HG03280 (cell line): ENCODE data around the gene BCAN.

Experiments used
- ATAC-seq: cut with Tn5 transposase; IDR thresholded peaks from one replicate; pipeline ENCODE4 v1.9.1; 2021; ENCODE audit warnings: mild to moderate bottlenecking, moderate library complexity; ENCODE audit not compliant: unreplicated experiment

Gene BCAN

GRCh38 chr1:156694690-156694962, 52.7 kb downstream of the BCAN start:
- no peak for ATAC-seq

- no peak for ATAC-seq
Measured at GRCh38 chr1:156696755-156697154, 54.8 kb downstream of the BCAN start.

- ATAC-seq, result no peak
Measured at GRCh38 chr1:156697481-156697880, 55.6 kb downstream of the BCAN start.

DNA sequence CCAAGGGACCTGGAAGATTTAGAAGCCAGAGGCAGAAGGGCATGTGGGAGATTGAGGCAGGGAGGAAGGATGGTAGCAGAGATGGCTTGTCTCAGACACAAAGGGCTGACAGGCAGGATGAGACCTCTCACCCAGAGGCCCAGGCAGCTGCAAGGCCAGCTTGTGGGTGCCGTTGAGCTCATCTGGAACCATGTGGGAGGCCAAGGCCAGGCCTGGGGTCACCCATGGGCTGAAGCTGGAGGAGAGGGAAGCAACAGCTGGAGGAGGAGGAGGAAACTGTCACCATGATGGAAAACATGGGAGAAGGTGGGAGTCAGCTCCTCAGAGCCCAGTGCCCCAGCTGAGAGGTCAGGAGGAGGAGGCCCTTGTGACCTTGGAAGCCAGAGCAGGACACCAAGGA, 57.1 kb downstream of the BCAN start:
- no peak for ATAC-seq

DNA sequence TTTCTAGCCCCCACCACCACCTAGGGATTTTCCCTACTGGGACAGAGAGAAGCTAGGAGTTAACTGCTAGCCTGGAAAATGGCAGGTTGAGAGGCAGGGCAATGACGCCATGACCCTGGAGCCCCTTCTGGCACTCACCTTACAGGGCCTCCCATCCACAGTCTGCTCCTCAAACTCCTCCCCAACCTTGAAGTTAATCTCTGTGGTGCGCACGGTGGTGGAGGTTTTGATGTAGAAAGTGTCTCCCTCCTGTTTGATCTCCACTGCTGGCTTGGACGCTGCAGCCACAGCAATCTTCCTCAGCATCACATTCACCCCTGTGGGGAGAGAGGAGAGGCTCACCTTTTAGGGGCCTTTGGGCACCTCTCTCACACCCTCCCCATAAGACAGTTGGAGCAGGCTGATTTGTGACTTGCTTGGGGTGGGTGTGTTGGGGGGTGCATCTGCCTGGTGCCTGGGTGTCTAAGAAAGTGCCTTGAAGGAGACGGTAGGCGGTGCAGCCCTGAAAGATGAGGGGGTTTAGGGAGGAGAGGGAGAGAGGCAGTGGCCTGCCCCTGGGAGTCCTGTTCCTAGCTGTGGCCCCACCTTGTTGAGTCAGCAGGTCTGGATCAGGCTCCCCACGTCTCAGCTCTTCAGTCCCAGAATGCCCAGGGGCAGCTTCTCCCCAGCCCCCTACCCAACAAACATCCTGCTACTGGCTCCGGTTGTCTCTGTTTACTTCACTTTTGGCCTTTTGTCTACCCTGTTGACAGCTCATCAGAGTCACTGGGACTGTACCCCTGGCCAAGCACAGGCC, 59.0 kb downstream of the BCAN start:
- no peak for ATAC-seq

DNA sequence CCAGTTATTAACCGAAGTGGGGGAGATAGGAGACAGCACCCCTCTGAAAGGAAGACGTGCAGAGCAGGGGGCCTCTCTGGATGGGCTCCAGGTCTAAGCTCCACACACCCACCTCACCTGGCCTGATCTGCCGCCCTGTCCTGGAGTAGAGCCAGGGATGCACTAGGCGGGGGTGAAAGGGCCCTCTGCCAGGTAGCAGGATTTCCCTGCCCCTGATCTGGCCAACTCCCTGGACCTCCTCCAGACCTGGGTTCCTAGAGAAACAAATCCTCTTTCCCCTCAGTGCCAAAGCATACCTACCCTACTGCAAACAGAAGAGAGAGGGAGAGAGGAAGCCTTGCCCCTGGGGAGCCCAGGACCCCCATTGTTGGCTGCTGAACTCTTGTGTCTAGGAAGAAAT, 61.4 kb downstream of the BCAN start:
- ATAC-seq, result no peak

GRCh38 chr1:156703741-156704140, 61.8 kb downstream of the BCAN start:
- ATAC-seq, result no peak

- ATAC-seq, result no peak
Measured at GRCh38 chr1:156704166-156704711, 62.3 kb downstream of the BCAN start.

GRCh38 chr1:156704930-156705320, 63.0 kb downstream of the BCAN start:
- ATAC-seq, result no peak

- no peak for ATAC-seq
Measured at GRCh38 chr1:156705321-156705917, 63.5 kb downstream of the BCAN start, which contains the start of gene CRABP2. TSS of gene CRABP2 (minus strand) at chr1:156705583. CDS start at chr1:156705446, 137 bp downstream.

GRCh38 chr1:156705918-156706656, 64.2 kb downstream of the BCAN start:
- ATAC-seq, result no peak

DNA sequence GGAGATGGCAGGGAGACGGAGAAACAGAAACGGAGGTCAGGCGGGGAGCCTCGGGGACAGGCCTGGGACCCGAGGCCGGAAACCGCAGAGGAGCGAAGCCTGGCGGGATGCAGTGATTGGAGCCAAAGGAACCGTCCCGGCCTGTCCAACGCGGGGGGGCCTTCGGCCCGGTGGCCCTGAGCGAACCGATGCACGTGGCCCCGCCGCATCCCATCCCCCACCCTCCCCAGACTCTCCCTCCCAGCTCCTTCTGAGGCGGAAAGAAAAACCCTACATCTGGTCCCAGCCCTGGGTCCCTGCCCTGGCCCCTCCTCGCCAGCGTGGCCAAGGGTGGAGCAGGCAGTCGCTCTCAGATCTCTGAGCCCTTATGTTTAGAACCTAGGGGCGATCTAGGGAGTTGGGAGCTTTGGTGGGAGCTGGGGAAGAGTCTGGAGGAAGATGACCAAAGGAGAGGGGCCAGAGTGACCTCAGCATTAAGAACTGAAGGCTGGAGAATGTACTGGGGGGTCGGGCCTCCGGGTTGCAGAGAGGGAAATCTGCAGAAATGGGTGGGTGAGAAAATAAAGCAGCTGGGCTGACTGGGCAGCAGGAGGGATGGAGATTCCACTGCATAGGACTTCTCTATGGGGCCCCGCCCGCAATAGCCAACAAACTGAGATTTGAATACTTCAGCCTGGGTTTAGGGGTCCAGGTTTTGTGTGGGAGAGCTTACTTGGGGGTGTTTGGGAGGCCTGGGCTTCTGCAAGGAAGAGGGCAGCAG, 64.9 kb downstream of the BCAN start:
- ATAC-seq, result no peak

- no peak for ATAC-seq
Measured at GRCh38 chr1:156707417-156708217, 65.7 kb downstream of the BCAN start.

DNA sequence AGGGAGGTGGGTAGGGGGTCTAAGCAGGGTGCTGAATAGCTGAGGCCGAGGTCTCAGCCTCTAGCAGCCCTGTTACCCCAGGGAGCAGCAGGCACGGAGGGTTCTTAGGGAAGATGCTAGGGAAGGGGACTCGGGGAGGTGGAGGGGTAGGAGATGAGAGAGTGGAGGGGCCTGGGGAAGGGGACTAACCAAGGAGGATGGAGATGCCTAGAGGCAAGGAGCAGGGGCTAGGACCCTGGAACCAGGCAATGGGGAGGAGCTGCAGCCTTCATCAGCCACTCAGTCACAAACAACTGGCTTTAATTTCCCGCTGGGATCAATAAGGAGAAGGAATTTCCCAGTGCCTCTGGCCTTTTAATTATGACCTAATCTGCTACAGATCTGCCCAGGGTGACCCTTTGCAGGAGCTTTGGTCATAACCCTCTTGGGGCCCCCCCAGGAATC, 66.3 kb downstream of the BCAN start:
- no peak for ATAC-seq

GRCh38 chr1:156709031-156709430, 67.1 kb downstream of the BCAN start:
- no peak for ATAC-seq
